ENCODE results near the gene UIMC1. TPM values are rescaled to one million over a fixed set of nuclear protein-coding genes. Genes with fewer than 3 reads are reported as not detected.

The UIMC1 gene
- total RNA-seq, 1 experiment from 2014 or later, result 41.2 TPM

GRCh38 chr5:176857216-176857893 is 149.2 kb downstream of the UIMC1 start:
- H3K27ac ChIP-seq, result no peak overlapping the region
- no peaks in the 10 kb centered on the region; the same call in 1 of the 2 replicates for H3K9me3 ChIP-seq (replicated peaks)
- no peak overlapping the region for H3K4me3 ChIP-seq
- H3K27me3 ChIP-seq (replicated peaks), result peaks cover 83% of the 10 kb centered on the region
- no peaks in the 10 kb centered on the region for H3K4me1 ChIP-seq (replicated peaks)
- DNase-seq (ENCODE audit: low read depth in 1 of 2, low spot score in 2 of 2), result no peak
- H3K36me3 ChIP-seq, result no peaks in the 10 kb centered on the region

- Histone ChIP-seq H3K27me3 (replicated peaks) (peaks cover 83% of the 10 kb centered on the region), H3K27ac (no peak overlapping the region), H3K9me3 (replicated peaks) (no peaks in the 10 kb centered on the region; the same call in 1 of the 2 replicates), H3K4me3 (no peak overlapping the region), H3K4me1 (replicated peaks) (no peaks in the 10 kb centered on the region), H3K36me3 (no peaks in the 10 kb centered on the region)
- DNase-seq (ENCODE audit: low read depth in 1 of 2, low spot score in 2 of 2), result no peak
Measured at GRCh38 chr5:176856746-176857145, 149.8 kb downstream of the UIMC1 start.

- no peak for DNase-seq (ENCODE audit: low read depth in 1 of 2, low spot score in 2 of 2)
- no peaks in the 10 kb centered on the region; the same call in 1 of the 2 replicates for H3K9me3 ChIP-seq (replicated peaks)
- no peak overlapping the region for H3K4me3 ChIP-seq
- no peak overlapping the region for H3K27ac ChIP-seq
- H3K36me3 ChIP-seq, result no peaks in the 10 kb centered on the region
- H3K4me1 ChIP-seq (replicated peaks), result no peaks in the 10 kb centered on the region
- H3K27me3 ChIP-seq (replicated peaks), result peaks cover 85% of the 10 kb centered on the region
Measured at GRCh38 chr5:176855598-176855997, 151.0 kb downstream of the UIMC1 start.

Other genes with a start within 250 kb of the UIMC1 start
- gene UNC5A, start 196.2 kb downstream of the UIMC1 start, total RNA-seq (2014; rRNA removed; shearing (Covaris generic)), result not detected in 2 replicates
- not detected in 2 replicates for gene HK3, start 107.4 kb downstream of the UIMC1 start, total RNA-seq (2014; rRNA removed; shearing (Covaris generic))
- 25.2 and 64.9 TPM in 2 replicates for gene ZNF346, start 15.9 kb upstream of the UIMC1 start, total RNA-seq (2014; rRNA removed; shearing (Covaris generic))
- gene FGFR4, start 80.1 kb upstream of the UIMC1 start, total RNA-seq (2014; rRNA removed; shearing (Covaris generic)), result 1.3 and 4.1 TPM in 2 replicates
- gene NSD1, start 127.0 kb upstream of the UIMC1 start, total RNA-seq (2014; rRNA removed; shearing (Covaris generic)), result 41.4 and 47.7 TPM in 2 replicates